HG02852 (cell line): ENCODE results near the gene CLMN.

ENCODE experiments used
- ATAC-seq: cut with Tn5 transposase; IDR thresholded peaks from one replicate; pipeline ENCODE4 v1.9.1; 2021; ENCODE audit warnings: mild to moderate bottlenecking, moderate library complexity; ENCODE audit not compliant: unreplicated experiment

The CLMN gene

GRCh38 chr14:95304342-95304741 is 15.4 kb downstream of the CLMN start:
- ATAC-seq: no peak

- ATAC-seq: no peak
These were observed 16.2 kb downstream of the CLMN start for GRCh38 chr14:95303552-95303951.

GRCh38 chr14:95302667-95303506 is 16.8 kb downstream of the CLMN start:
- ATAC-seq: no peak

GRCh38 chr14:95301527-95302187 is 18.1 kb downstream of the CLMN start:
- no peak for ATAC-seq

- no peak for ATAC-seq
These were observed 18.8 kb downstream of the CLMN start for GRCh38 chr14:95300697-95301526.

- no peak for ATAC-seq
These were observed 19.6 kb downstream of the CLMN start for GRCh38 chr14:95300002-95300696.

- no peak for ATAC-seq
These were observed 20.4 kb downstream of the CLMN start for GRCh38 chr14:95299271-95299670.

GRCh38 chr14:95297832-95298231 is 21.9 kb downstream of the CLMN start:
- ATAC-seq: no peak

- ATAC-seq: no peak
These were observed 22.7 kb downstream of the CLMN start for GRCh38 chr14:95296966-95297365.

- no peak for ATAC-seq
These were observed 23.9 kb downstream of the CLMN start for GRCh38 chr14:95295600-95296376.

- ATAC-seq: no peak
These were observed 24.7 kb downstream of the CLMN start for GRCh38 chr14:95294834-95295599.

- ATAC-seq: no peak
These were observed 25.4 kb downstream of the CLMN start for GRCh38 chr14:95294320-95294719.

- ATAC-seq: no peak
These were observed 26.3 kb downstream of the CLMN start for GRCh38 chr14:95293449-95293848.

GRCh38 chr14:95292660-95293425 is 26.9 kb downstream of the CLMN start:
- ATAC-seq: no peak

GRCh38 chr14:95291859-95292542 is 27.7 kb downstream of the CLMN start:
- ATAC-seq: no peak

GRCh38 chr14:95290871-95291431 is 28.8 kb downstream of the CLMN start:
- no peak for ATAC-seq

- no peak for ATAC-seq
These were observed 29.7 kb downstream of the CLMN start for GRCh38 chr14:95290021-95290420.
